GM19239 (cell line): ENCODE results near the gene SLFN13.
"Not testable (repeated sequence)": the region's sequence is repeated elsewhere in the genome, so short reads cannot be mapped to it uniquely, and the experiment has no call there.

Experiments used
- DNase-seq: peaks from one replicate; pipeline ENCODE4 v3.0.0; 2011; ENCODE audit warnings: low spot score; ENCODE audit not compliant: insufficient read length
- FAIRE-seq: peaks from 2 replicates; lab custom pipeline; 2011; peaks lifted over from hg19 to GRCh38; lab: Jason Lieb, UNC

The SLFN13 gene

DNA sequence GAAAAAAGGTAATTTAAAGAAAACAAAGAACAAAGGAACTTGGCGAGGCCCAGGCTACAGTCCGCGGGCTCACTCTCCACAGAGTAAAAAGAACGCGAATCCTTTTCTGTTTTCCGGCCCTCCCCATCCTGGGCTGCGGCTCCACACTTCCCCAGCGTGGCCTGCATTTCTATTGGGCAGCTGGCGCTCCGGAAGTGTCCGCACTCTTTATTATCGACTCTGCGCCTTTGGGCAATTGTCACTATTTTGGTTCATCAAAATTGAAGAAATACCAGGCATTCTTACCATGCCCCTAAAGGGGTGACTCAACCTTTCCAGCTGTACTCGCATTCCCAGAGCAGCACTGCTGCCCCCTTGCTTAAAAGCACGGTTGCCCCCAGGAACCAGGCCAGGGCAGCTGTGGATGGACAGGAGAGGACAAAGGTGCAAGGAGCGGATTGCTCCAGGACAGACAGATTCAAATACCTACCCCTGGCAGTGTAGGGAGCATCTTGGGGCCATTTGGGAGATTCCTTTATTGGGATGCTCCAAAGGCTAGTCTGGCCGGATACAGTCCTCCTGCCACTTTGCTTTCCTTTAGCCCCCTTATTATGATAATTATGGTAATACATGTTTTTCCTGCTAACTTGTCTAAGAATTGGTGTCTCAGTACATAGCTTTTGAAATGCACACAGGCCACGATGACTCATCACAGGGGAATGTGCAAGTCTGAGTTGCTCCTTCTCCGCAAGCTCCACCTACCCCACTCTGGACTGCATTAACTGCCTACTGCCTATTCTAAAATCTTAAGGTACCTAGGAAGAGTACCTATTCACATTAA is 15.3 kb downstream of the SLFN13 start:
- FAIRE-seq = peak; percentile 84
- DNase-seq = no peak

DNA sequence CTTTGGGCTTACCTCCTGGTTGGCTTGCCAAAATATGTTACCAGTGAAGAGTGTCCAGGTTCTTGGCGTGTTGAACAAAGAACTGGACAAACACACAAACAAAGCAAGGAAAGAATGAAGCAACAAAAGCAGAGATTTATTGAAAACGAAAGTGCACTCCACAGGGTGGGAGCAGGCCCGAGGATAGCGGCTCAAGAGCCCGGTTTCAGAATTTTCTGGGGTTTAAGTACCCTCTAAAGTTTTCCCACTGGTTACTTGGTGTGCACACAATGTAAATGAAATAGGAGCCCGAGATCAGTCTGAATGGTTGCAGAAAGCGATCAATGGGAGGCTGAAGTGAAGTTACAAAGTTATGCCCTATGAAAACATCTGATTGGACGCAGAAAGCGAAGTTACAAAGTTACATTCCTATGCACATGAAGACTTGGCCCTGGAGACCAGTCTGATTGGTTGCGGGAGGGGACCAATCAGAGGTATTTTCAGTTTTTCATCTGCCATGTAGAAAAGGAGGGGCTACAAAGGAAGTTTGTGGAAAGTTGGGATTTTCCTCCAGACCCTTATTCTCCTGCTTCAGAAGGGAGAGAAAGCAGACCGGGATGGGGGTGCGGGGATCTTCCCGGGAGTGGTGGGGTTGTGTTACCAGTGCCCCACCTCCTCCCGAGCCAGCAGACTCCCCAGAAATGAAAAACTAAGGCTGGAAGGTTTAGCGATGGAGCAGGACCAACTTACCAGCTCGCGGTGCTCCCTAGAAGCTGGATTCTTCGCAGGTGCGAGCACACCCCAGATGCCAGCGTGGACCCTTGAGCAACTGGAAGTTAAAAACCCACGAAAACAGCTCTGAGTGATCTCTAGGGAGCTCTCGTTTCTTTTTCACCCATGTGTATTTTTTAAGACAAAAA is 16.1 kb downstream of the SLFN13 start, which contains the start of gene SLFN12:
Gene SLFN12 (minus strand): TSS at position 325 of the 899 bp plus-strand sequence. CDS start 9,472 bp downstream, outside the sequence.
- DNase-seq (no peak), FAIRE-seq (peak; percentile 98)

DNA sequence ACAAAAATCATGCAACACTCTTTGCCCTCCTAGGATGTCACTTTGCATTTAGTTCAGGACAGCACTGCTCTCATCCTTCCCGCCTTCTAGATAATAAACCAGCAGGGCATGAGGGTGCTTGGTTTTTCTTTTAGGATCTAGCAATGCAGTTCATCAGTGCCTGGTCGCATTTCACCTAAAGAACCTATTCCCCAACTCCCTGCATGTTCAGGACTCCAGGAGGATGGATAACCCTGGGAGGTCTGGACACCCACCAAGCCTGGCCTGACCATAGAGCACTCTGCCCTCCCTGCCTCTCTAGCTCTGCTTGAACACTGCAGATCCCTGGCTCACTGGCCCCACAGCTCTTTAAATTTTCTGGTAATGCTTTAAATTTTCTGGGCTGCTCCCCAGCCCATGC is 18.9 kb downstream of the SLFN13 start:
- FAIRE-seq (no peak), DNase-seq (no peak)

DNA sequence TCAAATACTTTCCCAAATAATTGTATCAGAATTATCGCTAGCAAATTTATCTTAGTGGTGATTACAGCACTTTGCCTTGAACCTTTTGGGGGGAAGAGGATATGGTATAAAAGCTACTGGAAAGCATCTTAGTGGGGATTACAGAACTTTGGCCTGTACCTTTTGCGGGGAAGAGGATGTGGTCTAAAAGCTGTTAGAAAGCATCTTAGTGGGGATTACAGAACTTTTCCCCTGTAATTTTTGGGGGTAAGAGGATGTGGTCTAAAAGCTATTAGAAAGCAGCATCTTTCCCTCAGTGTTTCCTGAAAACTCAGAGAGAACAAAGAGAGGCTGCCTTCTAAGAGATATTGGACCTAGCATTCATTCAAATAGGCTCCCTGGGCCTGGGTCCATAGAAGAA is 20.3 kb downstream of the SLFN13 start:
- FAIRE-seq (no peak), DNase-seq (no peak)

DNA sequence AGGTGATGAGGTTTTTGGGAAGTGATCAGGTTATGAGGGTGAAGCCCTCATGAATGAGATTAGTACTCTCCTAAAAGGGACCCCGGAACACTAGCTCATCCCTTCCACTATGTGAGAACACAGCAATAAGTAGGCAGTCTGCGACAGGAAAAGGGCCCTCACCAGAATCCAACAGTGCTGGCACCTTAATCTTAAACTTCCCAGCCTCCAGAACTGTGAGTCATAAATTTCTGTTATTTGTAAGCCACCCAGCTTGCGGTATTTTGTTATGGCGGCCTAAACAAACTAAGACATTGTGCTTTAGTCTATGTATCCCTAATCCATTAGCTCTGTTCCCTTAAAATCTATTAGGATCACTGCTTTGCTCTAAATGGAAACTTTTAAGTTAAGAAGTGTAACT is 24.8 kb downstream of the SLFN13 start:
- no peak for FAIRE-seq
- DNase-seq = no peak

DNA sequence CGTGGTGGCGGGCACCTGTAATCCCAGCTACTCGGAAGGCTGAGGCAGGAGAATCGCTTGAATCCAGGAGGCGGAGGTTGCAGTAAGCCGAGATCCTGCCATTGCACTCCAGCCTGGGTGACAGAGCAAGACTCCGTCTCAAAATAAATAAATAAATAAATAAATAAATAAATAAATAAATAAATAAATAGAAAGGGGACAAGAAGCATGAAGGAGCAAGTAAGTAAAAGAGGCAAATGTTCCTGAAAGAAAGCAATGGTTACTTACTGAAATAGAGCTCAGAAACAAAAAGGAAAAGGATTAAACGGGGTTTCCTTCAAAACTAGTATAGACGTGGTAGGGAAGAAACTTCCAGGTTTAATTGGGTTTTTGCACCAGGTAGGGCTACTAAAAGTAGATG is 27.5 kb downstream of the SLFN13 start:
- DNase-seq, FAIRE-seq: not testable (repeated sequence)

DNA sequence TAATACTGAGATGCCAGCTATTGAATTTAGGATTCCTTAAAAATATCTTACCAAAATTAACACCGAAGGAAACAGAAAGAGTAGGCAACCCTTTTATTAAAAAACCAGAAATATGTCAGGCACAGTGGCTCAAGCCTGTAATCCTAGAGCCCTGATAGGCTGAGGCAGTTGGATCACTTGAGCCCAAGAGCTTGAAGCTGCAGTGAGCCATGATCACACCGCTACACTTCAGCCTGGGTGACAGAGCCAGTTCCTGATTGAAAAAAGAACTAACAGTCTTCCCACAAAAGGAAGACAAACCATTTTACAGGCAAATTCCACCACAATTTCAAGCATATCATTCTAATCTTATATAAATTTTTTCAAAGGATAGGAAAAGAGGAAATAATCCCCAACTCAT is 31.9 kb downstream of the SLFN13 start:
- no peak for FAIRE-seq
- DNase-seq = no peak

DNA sequence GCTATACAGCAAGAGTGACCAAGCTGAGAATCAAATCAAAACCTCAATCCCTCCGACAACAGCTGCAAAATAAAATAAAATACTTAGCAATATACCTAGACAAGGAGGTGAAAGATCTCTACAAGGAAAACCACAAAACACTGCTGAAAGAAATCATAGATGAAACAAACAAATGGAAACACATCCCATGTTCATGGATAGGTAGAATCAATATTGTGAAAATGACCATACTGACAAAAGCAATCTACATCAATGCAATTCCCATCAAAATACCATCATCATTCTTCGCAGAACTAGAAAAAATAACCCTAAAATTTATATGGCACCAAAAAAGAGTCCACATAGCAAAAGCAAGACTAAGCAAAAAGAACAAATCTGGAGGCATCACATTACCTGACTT is 33.9 kb downstream of the SLFN13 start:
- not testable (repeated sequence) for DNase-seq, FAIRE-seq

DNA sequence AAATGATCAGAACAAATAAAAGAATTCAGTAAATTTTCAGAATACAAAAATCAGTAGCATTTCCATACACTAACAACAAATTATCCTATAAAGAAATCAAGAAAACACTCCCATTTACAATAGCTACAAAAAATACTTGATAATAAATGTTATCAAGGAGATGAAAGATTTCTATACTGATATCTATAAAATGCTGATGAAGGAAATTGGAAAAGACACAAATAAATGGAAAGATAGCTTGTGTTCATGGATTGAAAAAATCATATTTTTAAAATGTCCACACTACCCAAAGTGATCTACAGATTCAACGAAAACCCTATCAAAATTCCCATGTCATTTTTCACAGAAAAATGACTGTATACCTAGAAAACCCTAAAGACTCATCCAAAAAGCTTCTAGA is 34.3 kb downstream of the SLFN13 start:
- DNase-seq (no peak), FAIRE-seq (no peak)

DNA sequence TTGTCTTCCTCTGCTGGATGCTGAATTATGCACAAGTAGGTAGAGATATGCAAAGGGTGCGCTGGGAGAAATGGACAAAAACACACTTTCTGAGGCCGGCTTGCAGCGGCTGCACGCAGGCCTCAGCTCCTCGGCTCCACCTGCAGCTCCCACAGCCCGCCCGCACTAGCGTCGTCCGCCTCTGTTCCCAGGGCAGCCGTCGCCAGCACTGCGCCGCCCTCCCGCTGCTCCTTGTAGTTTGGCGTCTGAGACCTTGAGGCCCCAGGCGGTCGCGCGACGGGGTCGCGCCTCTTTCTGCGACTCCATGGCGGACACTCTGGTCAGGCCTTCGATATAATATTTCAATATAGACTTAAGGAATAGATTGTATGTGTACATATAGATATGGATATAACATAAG is 41.0 kb downstream of the SLFN13 start:
- DNase-seq (no peak), FAIRE-seq (no peak)

DNA sequence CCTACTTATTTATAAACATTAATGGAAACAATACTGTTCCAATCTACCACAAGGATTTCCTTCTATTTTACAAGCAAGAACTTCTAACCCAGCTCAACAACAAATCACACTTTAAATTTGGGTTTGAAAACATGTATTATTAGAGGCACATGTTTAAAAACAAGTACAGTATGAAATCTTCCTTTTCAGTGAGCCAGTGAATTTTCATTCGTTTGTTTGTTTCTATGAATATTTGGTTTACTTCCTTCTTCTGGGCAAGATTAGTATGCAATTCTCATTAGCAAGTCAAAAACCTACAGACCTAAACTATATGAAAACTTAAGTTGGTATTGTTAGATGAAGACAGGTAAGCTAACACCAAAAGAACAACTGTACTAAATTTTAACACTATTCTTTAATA is 42.0 kb downstream of the SLFN13 start:
- FAIRE-seq = no peak
- DNase-seq = no peak

DNA sequence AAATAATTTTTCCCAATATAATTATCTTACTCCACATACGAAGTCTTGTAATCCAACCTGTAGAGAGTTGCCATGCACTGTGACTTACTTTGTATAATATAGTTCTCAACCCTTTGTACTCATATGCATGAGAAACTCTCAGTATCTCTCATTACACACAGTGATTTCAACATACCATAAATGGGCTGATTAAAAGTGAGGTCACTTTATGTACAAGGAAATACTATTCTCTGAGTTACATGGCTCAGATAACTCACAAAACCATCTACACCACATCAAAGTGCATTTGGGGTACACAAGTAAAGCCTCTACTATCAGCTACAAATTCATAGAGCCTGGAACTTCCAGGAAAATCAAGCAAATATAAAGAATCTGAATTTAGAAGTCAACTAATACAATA is 44.2 kb downstream of the SLFN13 start:
- no peak for DNase-seq
- peak; percentile 80 for FAIRE-seq

DNA sequence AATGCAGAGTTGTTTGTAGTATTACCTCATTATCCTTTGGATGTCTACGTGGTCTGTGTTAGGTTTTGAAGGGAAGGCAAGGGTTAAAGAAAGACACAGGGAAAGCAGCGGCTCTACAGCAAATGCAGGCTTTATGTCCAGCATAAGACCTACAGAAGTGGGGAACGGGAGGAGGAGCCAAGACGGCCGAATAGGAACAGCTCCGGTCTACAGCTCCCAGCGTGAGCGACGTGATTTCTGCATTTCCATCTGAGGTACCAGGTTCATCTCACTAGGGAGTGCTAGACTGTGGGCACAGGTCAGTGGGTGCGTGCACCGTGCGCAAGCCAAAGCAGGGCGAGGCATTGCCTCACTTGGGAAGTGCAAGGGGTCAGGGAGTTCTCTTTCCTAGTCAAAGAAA is 54.8 kb downstream of the SLFN13 start:
- FAIRE-seq, DNase-seq: not testable (repeated sequence)

DNA sequence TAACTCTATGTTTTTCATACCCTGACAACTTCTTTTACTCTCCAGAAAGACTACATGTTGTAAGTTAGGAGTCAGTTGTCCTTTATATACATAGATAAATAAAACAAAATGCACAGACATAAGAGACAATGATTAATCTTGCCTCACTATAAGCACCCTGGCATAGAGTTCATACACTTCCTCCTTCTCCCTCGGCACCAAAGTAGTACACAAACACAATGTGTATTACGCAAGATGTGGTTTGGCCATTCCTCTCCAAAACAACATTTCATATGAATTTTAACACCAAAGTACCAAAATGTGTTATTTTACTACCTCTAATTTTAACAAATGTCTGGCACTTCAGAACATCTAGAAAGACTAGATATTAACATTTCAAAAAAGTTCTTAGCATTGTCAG is 57.9 kb downstream of the SLFN13 start:
- FAIRE-seq (no peak), DNase-seq (no peak)

DNA sequence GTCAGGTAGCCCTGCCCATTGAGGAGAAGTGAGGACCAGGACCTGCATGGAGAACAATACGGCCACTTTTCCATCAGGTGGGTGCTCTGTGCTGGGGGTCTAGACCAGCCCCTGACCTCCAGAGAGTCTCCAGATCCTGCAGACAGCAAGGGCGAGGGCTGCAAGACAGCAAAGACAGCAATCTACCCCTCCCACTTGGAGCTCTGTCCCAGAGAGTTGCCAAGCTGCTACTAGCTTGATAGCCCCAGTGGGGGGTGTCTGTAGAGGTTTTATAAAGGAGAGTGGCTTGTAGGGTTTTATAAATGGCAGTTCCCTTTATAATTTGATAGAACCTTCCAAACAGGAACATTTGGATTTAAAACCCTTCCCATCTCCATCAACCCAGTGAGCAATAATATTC is 58.4 kb downstream of the SLFN13 start:
- no peak for FAIRE-seq
- no peak for DNase-seq

DNA sequence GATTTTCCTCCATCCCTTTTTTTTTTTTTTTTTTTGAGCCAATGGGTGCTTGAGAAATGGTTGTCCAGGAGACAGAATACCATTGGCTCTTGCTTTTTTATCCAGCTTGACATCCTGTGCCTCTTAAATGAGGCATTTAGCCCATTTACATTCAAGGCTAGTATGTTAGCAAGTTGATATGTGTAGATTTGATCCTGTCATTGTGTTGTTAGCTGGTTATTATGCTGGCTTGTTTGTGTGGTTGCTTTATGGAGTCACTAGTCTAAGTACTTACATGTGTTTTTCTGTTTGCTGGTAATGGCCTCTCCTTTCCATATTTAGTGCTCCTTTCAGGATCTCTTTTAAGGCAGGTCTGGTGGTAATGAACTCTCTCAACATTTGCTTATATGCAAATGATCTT is 61.1 kb downstream of the SLFN13 start:
- no peak for DNase-seq
- no peak for FAIRE-seq
